OCI-LY1 (cell line): ENCODE measurements around the gene MLF2.
"Not testable (repeated sequence)": the region's sequence is repeated elsewhere in the genome, so short reads cannot be mapped to it uniquely, and the experiment has no call there.

ENCODE experiments used
- H2AFZ ChIP-seq: fragments of 200-600 bp; sonication (generic), shearing (Covaris generic); 2 replicates; pipeline ENCODE4 v1.6.0; 2014; ENCODE audit warnings: antibody characterized with exemption, mild to moderate bottlenecking, low read length
- H3F3A ChIP-seq: fragments of 200-600 bp; sonication (generic), shearing (Covaris generic); 2 replicates; pipeline ENCODE4 v1.6.0; 2014; ENCODE audit warnings: mild to moderate bottlenecking, antibody characterized with exemption, low read length, moderate library complexity; ENCODE audit not compliant: insufficient read depth
- H3K27ac ChIP-seq: fragments of 200-600 bp; sonication (generic); 2 replicates; pipeline ENCODE4 v1.5.1; 2014; ENCODE audit warnings: low read length, mixed run types, mild to moderate bottlenecking, low read depth; ENCODE audit not compliant: poor library complexity, severe bottlenecking
- H3K27me3 ChIP-seq: fragments of 200-600 bp; sonication (generic); 2 replicates; pipeline ENCODE4 v1.6.0; 2014; ENCODE audit warnings: antibody characterized with exemption, mild to moderate bottlenecking, low read length, moderate library complexity; ENCODE audit not compliant: insufficient read depth
- H3K36me3 ChIP-seq: fragments of 200-600 bp; sonication (generic); 2 replicates; pipeline ENCODE4 v1.6.1; 2014; ENCODE audit warnings: mild to moderate bottlenecking, antibody characterized with exemption, low read length, moderate library complexity, mixed read lengths; ENCODE audit not compliant: insufficient read depth
- H3K4me1 ChIP-seq: fragments of 200-600 bp; sonication (generic); 2 replicates; pipeline ENCODE4 v1.5.1; 2014; ENCODE audit warnings: mild to moderate bottlenecking, low read length, moderate library complexity; ENCODE audit not compliant: insufficient read depth, severe bottlenecking
- H3K4me2 ChIP-seq: fragments of 200-600 bp; sonication (generic), shearing (Covaris generic); 2 replicates; pipeline ENCODE4 v1.6.1; 2014; ENCODE audit warnings: low read length
- H3K4me3 ChIP-seq: fragments of 200-600 bp; sonication (generic); 2 replicates; pipeline ENCODE4 v1.5.1; 2014; ENCODE audit warnings: low read length, low read depth, mild to moderate bottlenecking, mixed read lengths; ENCODE audit not compliant: poor library complexity, severe bottlenecking
- H3K79me2 ChIP-seq: fragments of 200-600 bp; shearing (Covaris generic); 2 replicates; pipeline ENCODE4 v1.6.1; 2016; ENCODE audit warnings: mixed run types, low read length, mixed read lengths; ENCODE audit not compliant: insufficient read depth
- H3K9ac ChIP-seq: fragments of 200-600 bp; sonication (generic), shearing (Covaris generic); 2 replicates; pipeline ENCODE4 v1.6.1; 2014; ENCODE audit warnings: mild to moderate bottlenecking, low read length, mixed read lengths
- H3K9me2 ChIP-seq: fragments of 200-600 bp; sonication (generic), shearing (Covaris generic); 2 replicates; pipeline ENCODE4 v1.6.1; 2014; ENCODE audit warnings: low read depth, mild to moderate bottlenecking, low read length, mixed read lengths
- H3K9me3 ChIP-seq: fragments of 200-600 bp; shearing (Covaris generic); 2 replicates; pipeline ENCODE4 v1.6.1; 2014; ENCODE audit warnings: low read length, mixed read lengths
- H4K20me1 ChIP-seq: fragments of 200-600 bp; sonication (generic), shearing (Covaris generic); 2 replicates; pipeline ENCODE4 v1.6.0; 2016; ENCODE audit warnings: mild to moderate bottlenecking, low read length; ENCODE audit not compliant: insufficient read depth
- EZH2 ChIP-seq: fragments of 200-600 bp; sonication (generic), shearing (Covaris generic); IDR thresholded peaks from 2 replicates; pipeline ENCODE4 v1.8.0; 2017; ENCODE audit warnings: borderline replicate concordance, mixed run types, mild to moderate bottlenecking, antibody characterized with exemption, low read length, moderate library complexity, mixed read lengths
- TF ChIP-seq, protein P1 (sequence below): fragments of 200-600 bp; sonication (generic), shearing (Covaris generic); IDR thresholded peaks from 2 replicates; pipeline ENCODE4 v1.5.1; 2017; ENCODE audit warnings: mild to moderate bottlenecking, antibody characterized with exemption, low read length, moderate library complexity, mixed read lengths

Gene MLF2

DNA sequence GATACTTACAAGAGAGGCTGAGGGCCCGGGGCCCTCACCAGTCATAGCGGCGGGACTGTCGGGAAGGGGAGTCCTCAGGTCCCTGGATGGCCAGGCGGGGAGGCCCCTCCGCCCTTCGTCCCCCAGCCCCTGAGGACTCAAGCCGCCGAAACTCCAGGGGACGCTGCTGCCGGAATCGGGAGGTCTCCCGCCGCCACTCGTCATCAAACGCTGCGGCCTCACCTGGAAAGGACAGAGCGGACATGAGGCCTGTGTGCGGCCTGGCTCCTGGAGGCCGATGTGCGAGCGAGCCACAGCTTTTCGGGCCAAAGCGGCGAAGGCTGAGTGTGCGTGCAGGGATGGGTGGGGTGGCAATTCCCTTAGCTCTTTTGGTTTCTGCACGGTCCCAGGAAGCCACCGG, 4.2 kb downstream of the MLF2 start:
- no peak overlapping the region for H3K9ac ChIP-seq
- H3K4me1 ChIP-seq = peaks cover 18% of the 10 kb centered on the region
- no peaks in the 10 kb centered on the region for H3F3A ChIP-seq
- peaks cover 53% of the 10 kb centered on the region for H3K36me3 ChIP-seq
- no peak overlapping the region for H2AFZ ChIP-seq
- peaks cover 3% of the 10 kb centered on the region; the same call in 1 of the 2 replicates for H3K9me3 ChIP-seq
- no peaks in the 10 kb centered on the region for H3K79me2 ChIP-seq
- no peaks in the 10 kb centered on the region for H3K27me3 ChIP-seq
- H3K9me2 ChIP-seq = no peaks in the 10 kb centered on the region
- H4K20me1 ChIP-seq = no peaks in the 10 kb centered on the region
- no peak overlapping the region for H3K4me3 ChIP-seq
- H3K4me2 ChIP-seq = no peak overlapping the region
- no peak for TF ChIP-seq EZH2
- TF ChIP-seq, protein P1, sequence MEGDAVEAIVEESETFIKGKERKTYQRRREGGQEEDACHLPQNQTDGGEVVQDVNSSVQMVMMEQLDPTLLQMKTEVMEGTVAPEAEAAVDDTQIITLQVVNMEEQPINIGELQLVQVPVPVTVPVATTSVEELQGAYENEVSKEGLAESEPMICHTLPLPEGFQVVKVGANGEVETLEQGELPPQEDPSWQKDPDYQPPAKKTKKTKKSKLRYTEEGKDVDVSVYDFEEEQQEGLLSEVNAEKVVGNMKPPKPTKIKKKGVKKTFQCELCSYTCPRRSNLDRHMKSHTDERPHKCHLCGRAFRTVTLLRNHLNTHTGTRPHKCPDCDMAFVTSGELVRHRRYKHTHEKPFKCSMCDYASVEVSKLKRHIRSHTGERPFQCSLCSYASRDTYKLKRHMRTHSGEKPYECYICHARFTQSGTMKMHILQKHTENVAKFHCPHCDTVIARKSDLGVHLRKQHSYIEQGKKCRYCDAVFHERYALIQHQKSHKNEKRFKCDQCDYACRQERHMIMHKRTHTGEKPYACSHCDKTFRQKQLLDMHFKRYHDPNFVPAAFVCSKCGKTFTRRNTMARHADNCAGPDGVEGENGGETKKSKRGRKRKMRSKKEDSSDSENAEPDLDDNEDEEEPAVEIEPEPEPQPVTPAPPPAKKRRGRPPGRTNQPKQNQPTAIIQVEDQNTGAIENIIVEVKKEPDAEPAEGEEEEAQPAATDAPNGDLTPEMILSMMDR = no peak
- H3K27ac ChIP-seq = no peak overlapping the region

DNA sequence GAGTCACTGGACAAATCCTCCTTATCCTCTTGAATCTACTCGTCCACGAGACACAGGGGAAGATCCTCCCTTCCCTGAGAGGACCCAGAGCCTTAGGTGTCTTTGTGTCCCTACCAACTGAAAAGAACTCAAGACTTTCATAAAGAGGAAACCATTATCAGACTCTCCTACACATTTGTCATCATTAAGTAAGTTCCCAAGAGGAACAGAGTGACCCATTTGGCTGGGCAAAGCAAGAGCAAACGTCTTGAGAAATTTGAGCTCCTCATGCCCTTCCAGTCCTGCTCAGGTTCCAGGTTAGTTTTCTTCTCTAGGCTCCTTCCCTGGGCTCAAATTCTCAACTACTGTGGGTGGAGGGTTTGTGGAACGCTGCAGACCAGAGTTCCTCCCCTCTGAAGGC, 5.7 kb downstream of the MLF2 start:
- TF ChIP-seq EZH2 = no peak
- TF ChIP-seq, protein P1 = no peak
- H3K27ac ChIP-seq = no peak overlapping the region
- no peak overlapping the region for H2AFZ ChIP-seq
- no peak overlapping the region for H3K9ac ChIP-seq
- no peak overlapping the region for H3K4me3 ChIP-seq
- no peaks in the 10 kb centered on the region for H3K27me3 ChIP-seq
- peaks cover 9% of the 10 kb centered on the region; the same call in 1 of the 2 replicates for H3K9me3 ChIP-seq
- no peaks in the 10 kb centered on the region for H3F3A ChIP-seq
- no peak overlapping the region for H3K4me2 ChIP-seq
- peaks cover 16% of the 10 kb centered on the region for H3K4me1 ChIP-seq
- H4K20me1 ChIP-seq = no peaks in the 10 kb centered on the region
- no peaks in the 10 kb centered on the region for H3K79me2 ChIP-seq
- H3K36me3 ChIP-seq = peaks cover 59% of the 10 kb centered on the region
- H3K9me2 ChIP-seq = no peaks in the 10 kb centered on the region

DNA sequence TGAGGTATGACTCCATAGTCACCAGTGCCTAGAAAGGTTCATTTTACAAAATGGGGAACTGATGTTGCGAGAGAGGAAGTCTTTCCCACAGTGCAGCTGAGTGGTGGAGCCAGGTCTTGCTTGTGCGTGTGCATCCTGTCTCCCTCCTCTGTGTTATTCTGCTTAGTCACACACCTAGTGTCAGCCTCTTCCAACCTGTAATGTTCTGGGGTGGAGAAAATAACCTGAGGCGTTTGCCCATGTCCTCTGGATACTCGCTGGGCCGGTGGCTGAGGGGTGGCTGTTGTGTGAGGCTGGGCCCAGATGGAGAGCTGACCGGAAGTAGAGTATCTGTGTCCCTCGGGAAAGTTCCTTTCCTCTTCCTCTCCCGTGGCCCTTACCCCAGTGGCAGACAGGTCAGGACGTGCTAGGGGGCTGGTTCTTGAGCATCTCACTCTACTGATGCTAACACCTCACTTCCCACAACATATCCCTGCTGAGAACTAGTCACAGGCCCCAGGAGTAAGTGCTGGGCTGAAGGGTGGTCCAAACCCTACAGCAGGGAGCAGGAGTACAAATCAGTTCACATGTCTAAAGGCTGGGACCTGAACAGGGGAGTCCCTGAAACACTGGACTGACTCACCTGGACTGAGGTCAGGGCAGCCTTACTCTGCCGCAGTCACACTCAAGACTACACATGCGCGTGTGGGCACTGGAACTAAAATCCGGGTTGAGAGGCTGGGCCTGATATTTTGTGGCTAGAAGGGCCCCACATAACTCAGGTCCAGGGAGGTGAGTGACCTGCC, 7.0 kb downstream of the MLF2 start:
- Histone ChIP-seq H3F3A (no peaks in the 10 kb centered on the region), H3K4me3 (no peak overlapping the region), H3K9ac (no peak overlapping the region), H3K79me2 (no peaks in the 10 kb centered on the region), H3K27ac (peak overlapping the region; percentile 60), H3K9me3 (peaks cover 9% of the 10 kb centered on the region; the same call in 1 of the 2 replicates), H3K4me1 (peaks cover 8% of the 10 kb centered on the region), H3K27me3 (no peaks in the 10 kb centered on the region), H3K9me2 (no peaks in the 10 kb centered on the region), H4K20me1 (no peaks in the 10 kb centered on the region), H3K4me2 (peak overlapping the region; percentile 12; the same call in 1 of the 2 replicates), H2AFZ (no peak overlapping the region), H3K36me3 (peaks cover 58% of the 10 kb centered on the region)
- no peak for TF ChIP-seq EZH2
- TF ChIP-seq, protein P1 = no peak

DNA sequence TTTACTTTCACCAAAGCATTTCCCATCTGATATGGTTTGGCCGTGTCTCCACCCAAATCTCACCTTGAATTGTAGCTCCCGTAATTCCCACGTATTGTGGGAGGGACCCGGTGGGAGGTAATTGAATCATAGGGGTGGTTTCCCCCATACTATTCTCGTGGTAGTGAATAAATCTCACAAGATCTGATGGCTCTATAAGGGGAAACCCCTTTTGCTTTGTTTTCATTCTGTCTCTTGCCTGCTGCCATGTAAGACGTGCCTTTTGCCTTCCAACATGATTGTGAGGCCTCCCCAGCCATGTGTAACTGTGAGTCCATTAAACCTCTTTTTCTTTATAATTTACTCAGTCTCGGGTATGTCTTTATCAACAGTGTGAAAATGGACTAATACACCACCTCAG, 9.6 kb downstream of the MLF2 start:
- H3K27me3 ChIP-seq, H2AFZ ChIP-seq, H3K4me2 ChIP-seq, H3K9ac ChIP-seq, H3K4me1 ChIP-seq, H4K20me1 ChIP-seq, H3K79me2 ChIP-seq, H3F3A ChIP-seq, H3K9me2 ChIP-seq, H3K4me3 ChIP-seq, H3K27ac ChIP-seq, H3K9me3 ChIP-seq: not testable (repeated sequence)
- H3K36me3 ChIP-seq = peaks cover 32% of the 10 kb centered on the region
